Colonic mucosa (tissue), 4 donors: Measurements from ENCODE around the gene PHLDB2. TPM values are rescaled to one million over a fixed set of nuclear protein-coding genes. Genes with fewer than 3 reads are reported as not detected.
A peak's percentile ranks its signal among the peaks of the same experiment; 100 is the strongest.

Experiments used
- DNase-seq: peaks from one replicate; pipeline ENCODE4 v3.0.0-alpha.2; 2020
- H3K27ac ChIP-seq: fragments of 200-600 bp; one replicate; pipeline ENCODE4 v1.8.0; 2021
- H3K27me3 ChIP-seq: fragments of 200-600 bp; one replicate; pipeline ENCODE4 v1.8.0; 2021
- H3K36me3 ChIP-seq: fragments of 200-600 bp; one replicate; pipeline ENCODE4 v1.8.0; 2021
- H3K4me1 ChIP-seq: fragments of 200-600 bp; one replicate; pipeline ENCODE4 v1.8.0; 2021; ENCODE audit warnings: mild to moderate bottlenecking
- H3K4me3 ChIP-seq: fragments of 200-600 bp; one replicate; pipeline ENCODE4 v1.8.0; 2021
- H3K9ac ChIP-seq, 2 donors: one replicate each; pipeline ENCODE4 v1.7.0; 2013; ENCODE audit warnings: control low read depth in 2 of 2, low read depth in 2 of 2, low read length in 2 of 2
- H3K9me3 ChIP-seq: fragments of 200-600 bp; one replicate; pipeline ENCODE4 v1.8.0; 2021
- CTCF ChIP-seq: fragments of 200-600 bp; IDR thresholded peaks from one replicate; pipeline ENCODE4 v1.8.0; 2022; ENCODE audit warnings: antibody characterized with exemption, mild to moderate bottlenecking
- intact Hi-C: fragments of 100-400 bp; cut with DNase I; formaldehyde crosslinking; loops from one replicate; pipeline ENCODE4 v1.14.1; 2022
- total RNA-seq, 2 donors: library from RNA; stranded (reverse); fragmentation: NEBNext Ultra II Directional in 1 of 2; extraction: Animal tissue kit (Norgen Biotek cat#: 25700) in 1 of 2; gene quantifications; one replicate each; pipeline ENCODE4 v1.2.1, GENCODE V29; 2021
- donor health status: healthy.
- donor health status: DM: no; HTN: no; CAD: no.
- donor health status: DM: no; HTN: no; CAD: no.

Gene PHLDB2
- total RNA-seq, 2 donors from 2014 or later, result 3.1 to 33.4 TPM

- Histone ChIP-seq H3K9ac (no peak overlapping the region), H3K27me3 (no peaks in the 10 kb centered on the region), H3K27ac (no peak overlapping the region), H3K4me3 (no peak overlapping the region), H3K36me3 (no peaks in the 10 kb centered on the region), H3K9me3 (no peaks in the 10 kb centered on the region), H3K4me1 (peaks cover 9% of the 10 kb centered on the region)
- no peak for DNase-seq
- intact Hi-C loops, result no loop called here
- no peak for TF ChIP-seq CTCF
Measured at GRCh38 chr3:111980716-111981456, 121.8 kb downstream of the PHLDB2 start.

- H3K9ac ChIP-seq, result no peak overlapping the region
- DNase-seq, result no peak
- intact Hi-C loops, result no loop called here
- no peak overlapping the region for H3K4me3 ChIP-seq
- H3K36me3 ChIP-seq, result no peaks in the 10 kb centered on the region
- peaks cover 9% of the 10 kb centered on the region for H3K4me1 ChIP-seq
- H3K27ac ChIP-seq, result no peak overlapping the region
- TF ChIP-seq CTCF, result no peak
- H3K27me3 ChIP-seq, result no peaks in the 10 kb centered on the region
- H3K9me3 ChIP-seq, result no peaks in the 10 kb centered on the region
Measured at GRCh38 chr3:111981457-111981763, 122.3 kb downstream of the PHLDB2 start.

GRCh38 chr3:111984636-111985298 is 125.7 kb downstream of the PHLDB2 start:
- no peaks in the 10 kb centered on the region for H3K9me3 ChIP-seq
- intact Hi-C loops, result no loop called here
- H3K4me3 ChIP-seq, result no peak overlapping the region
- H3K9ac ChIP-seq, result no peak overlapping the region
- H3K27ac ChIP-seq, result no peak overlapping the region
- no peaks in the 10 kb centered on the region for H3K36me3 ChIP-seq
- TF ChIP-seq CTCF, result no peak
- DNase-seq, result no peak
- H3K27me3 ChIP-seq, result no peaks in the 10 kb centered on the region
- H3K4me1 ChIP-seq, result peaks cover 9% of the 10 kb centered on the region

- intact Hi-C loops, result loop anchor here (2.0 kb wide), 1 partner anchor 30 kb away; no protein-coding TSS in a partner anchor
Measured at GRCh38 chr3:111986800-111987199, 127.7 kb downstream of the PHLDB2 start.

GRCh38 chr3:111989061-111989678 is 130.1 kb downstream of the PHLDB2 start:
- TF ChIP-seq CTCF, result peak; percentile 46
- Histone ChIP-seq H3K9me3 (no peaks in the 10 kb centered on the region), H3K27ac (no peak overlapping the region), H3K4me3 (no peak overlapping the region), H3K36me3 (no peaks in the 10 kb centered on the region), H3K27me3 (no peaks in the 10 kb centered on the region), H3K4me1 (no peaks in the 10 kb centered on the region), H3K9ac (no peak overlapping the region)
- no peak for DNase-seq
- intact Hi-C loops, result no loop called here

More at GRCh38 chr3:111986800-111987199, 127.7 kb downstream of the PHLDB2 start:
- peaks cover under 1% of the 10 kb centered on the region for H3K4me1 ChIP-seq
- no peaks in the 10 kb centered on the region for H3K36me3 ChIP-seq
- no peaks in the 10 kb centered on the region for H3K27me3 ChIP-seq
- DNase-seq, result no peak
- no peak overlapping the region for H3K9ac ChIP-seq
- H3K4me3 ChIP-seq, result no peak overlapping the region
- TF ChIP-seq CTCF, result no peak
- H3K27ac ChIP-seq, result no peak overlapping the region
- H3K9me3 ChIP-seq, result no peaks in the 10 kb centered on the region
